Activated CD8-positive, alpha-beta memory T cell treated with anti-CD3 and anti-CD28 coated beads, Interleukin-2, amount 50 U/mL, for 48 hours (primary cell): Measurements from ENCODE around the gene TST.

Experiments
- DNase-seq: peaks from one replicate; pipeline ENCODE4 v3.0.0-alpha.2; 2020

Gene TST

GRCh38 chr22:36979016-36979910 is 40.0 kb downstream of the TST start:
- DNase-seq = no peak

GRCh38 chr22:36977947-36978660 is 41.1 kb downstream of the TST start:
- DNase-seq = peak; percentile 93

GRCh38 chr22:36977401-36977861 is 41.8 kb downstream of the TST start:
- peak; percentile 92 for DNase-seq

- no peak for DNase-seq
Measured at GRCh38 chr22:36976606-36977005, 42.6 kb downstream of the TST start.

GRCh38 chr22:36971341-36972125 is 47.7 kb downstream of the TST start:
- DNase-seq = no peak

GRCh38 chr22:36968249-36968964 is 50.8 kb downstream of the TST start:
- no peak for DNase-seq

GRCh38 chr22:36966851-36967540 is 52.3 kb downstream of the TST start:
- no peak for DNase-seq

GRCh38 chr22:36965696-36966095 is 53.6 kb downstream of the TST start:
- no peak for DNase-seq

GRCh38 chr22:36964106-36964505 is 55.1 kb downstream of the TST start:
- no peak for DNase-seq

- DNase-seq = no peak
Measured at GRCh38 chr22:36963302-36963701, 55.9 kb downstream of the TST start.

- DNase-seq = no peak
Measured at GRCh38 chr22:36961626-36962025, 57.6 kb downstream of the TST start.
